ENCODE data around the gene AQP9. TPM values are rescaled to one million over a fixed set of nuclear protein-coding genes. Genes with fewer than 3 reads are reported as not detected.

Gene AQP9
- total RNA-seq, 4 donors from 2014 or later, result 2.1 to 119 (median 3.5) TPM

DNA sequence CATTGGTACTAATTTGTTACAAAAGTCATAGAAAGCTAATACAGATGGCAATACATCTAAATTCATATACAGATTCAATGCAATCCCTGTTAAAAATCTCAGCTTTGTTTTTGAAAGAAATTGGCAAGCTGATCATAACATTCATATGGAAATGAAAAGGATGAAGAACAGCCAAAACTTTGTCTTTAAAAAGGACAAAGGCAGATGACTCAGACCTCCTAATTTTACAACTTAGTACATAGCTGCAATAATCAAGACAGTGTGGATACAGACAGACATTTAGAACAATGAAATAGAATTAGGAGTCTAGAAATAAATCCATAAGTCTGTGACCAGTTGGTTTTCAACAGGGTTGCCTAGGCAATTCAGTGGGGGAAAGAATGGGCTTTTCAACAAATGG lies 63.3 kb downstream of the AQP9 start:
- TF ChIP-seq, protein P1, sequence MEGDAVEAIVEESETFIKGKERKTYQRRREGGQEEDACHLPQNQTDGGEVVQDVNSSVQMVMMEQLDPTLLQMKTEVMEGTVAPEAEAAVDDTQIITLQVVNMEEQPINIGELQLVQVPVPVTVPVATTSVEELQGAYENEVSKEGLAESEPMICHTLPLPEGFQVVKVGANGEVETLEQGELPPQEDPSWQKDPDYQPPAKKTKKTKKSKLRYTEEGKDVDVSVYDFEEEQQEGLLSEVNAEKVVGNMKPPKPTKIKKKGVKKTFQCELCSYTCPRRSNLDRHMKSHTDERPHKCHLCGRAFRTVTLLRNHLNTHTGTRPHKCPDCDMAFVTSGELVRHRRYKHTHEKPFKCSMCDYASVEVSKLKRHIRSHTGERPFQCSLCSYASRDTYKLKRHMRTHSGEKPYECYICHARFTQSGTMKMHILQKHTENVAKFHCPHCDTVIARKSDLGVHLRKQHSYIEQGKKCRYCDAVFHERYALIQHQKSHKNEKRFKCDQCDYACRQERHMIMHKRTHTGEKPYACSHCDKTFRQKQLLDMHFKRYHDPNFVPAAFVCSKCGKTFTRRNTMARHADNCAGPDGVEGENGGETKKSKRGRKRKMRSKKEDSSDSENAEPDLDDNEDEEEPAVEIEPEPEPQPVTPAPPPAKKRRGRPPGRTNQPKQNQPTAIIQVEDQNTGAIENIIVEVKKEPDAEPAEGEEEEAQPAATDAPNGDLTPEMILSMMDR (IDR thresholded peaks at IDR 0.05; ENCODE audit: low read depth), result no peak

DNA sequence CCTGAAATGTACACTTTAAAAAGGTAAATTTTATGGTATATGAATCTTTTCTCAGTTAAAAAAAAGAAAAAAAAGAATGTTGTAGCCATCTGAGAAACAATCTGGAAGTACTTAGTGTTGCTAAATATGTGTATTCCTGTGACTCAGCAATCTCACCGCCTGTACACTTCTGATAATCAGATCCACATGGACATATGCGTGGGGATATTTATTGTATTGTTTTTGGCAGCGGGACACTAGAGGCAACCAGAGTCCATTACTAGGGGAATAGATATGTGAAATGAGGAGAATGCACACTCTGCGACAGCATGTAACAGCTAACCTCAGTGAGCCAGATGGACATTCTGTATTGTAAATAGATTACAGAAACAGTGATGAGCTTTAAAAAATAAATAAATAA lies 65.4 kb downstream of the AQP9 start:
- TF ChIP-seq, protein P1 (IDR thresholded peaks at IDR 0.05; ENCODE audit: low read depth), result no peak

DNA sequence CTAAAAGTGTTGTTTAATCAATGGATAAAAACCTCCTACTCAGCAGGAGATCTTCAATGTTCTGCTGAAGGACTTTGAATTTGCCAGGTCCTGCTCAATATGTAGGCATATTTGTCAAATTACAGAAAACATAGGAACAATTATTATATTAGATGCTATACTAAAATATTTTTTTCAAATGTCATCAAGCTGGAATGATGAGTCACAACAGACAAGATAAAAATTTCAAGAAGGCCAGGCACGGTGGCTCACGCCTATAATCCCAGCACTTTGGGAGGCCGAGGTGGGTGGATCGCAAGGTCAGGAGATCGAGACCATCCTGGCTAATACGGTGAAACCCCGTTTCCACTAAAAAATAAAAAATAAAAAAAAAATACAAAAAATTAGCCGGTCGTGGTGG lies 68.0 kb downstream of the AQP9 start:
- TF ChIP-seq, protein P1 (IDR thresholded peaks at IDR 0.05; ENCODE audit: low read depth), result no peak

DNA sequence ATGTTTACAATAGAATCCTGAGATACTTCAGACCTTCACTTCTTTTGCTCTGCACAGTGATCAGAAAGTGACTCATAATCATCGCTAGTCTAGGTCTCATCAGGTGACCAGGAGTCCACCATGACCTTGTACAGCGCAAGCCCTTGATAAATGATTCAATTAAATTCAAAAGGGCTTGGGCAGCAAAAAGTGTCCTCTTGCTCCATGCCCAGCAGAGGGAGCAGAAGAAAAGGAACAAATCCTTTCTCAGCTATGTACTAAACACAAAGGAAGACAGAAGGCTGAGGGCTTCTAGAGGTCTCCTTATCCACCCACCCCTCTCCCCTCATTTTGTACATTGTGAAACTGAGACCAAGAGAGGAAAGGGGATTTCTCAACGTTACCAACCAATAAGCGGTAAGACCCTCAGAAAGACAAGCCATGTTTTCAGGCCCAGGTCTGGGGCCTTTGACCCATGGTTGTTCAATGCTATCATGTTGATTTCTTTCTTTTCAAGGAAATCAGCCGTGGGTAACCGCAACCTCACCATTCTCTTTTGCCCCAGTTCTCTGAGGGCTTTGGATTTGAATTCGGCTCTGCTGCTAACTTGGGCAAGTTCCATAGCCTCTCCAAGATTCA lies 74.8 kb downstream of the AQP9 start:
- TF ChIP-seq, protein P1 (IDR thresholded peaks at IDR 0.05; ENCODE audit: low read depth), result no peak

DNA sequence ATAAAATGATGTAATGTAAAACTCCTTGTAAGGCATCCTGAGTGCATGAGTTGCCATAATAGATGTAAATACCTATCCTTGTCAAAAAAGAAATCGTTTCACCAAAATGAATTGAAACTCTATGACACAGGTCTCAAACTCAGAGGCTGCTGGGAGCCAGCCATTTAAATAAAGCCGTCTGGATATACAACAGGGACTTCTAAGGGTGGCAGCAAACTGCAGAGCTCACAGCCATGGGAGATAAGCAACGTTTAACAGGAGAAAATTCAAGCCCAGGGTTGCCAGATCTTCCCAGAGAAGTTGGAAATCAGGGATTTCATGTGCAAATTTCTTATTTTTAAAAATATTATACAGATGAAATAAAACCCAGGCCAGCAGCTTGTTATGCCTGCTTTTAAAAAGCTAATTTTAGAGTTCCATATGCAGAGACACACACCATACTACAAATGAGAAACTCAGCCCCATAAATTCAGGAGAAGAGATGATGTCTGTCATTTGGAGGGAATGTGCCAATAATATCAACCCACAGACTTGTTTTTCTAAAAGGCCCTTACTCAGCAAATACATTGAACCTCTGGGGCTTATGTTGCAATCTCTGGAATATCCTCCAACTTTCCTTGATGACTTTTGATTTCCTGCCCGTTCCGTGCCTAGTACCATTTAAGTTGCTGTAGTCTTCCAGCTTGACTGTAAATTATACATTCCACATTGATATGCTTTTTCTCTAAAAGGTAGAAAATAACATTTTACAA lies 75.6 kb downstream of the AQP9 start:
- TF ChIP-seq, protein P1 (IDR thresholded peaks at IDR 0.05; ENCODE audit: low read depth), result no peak

DNA sequence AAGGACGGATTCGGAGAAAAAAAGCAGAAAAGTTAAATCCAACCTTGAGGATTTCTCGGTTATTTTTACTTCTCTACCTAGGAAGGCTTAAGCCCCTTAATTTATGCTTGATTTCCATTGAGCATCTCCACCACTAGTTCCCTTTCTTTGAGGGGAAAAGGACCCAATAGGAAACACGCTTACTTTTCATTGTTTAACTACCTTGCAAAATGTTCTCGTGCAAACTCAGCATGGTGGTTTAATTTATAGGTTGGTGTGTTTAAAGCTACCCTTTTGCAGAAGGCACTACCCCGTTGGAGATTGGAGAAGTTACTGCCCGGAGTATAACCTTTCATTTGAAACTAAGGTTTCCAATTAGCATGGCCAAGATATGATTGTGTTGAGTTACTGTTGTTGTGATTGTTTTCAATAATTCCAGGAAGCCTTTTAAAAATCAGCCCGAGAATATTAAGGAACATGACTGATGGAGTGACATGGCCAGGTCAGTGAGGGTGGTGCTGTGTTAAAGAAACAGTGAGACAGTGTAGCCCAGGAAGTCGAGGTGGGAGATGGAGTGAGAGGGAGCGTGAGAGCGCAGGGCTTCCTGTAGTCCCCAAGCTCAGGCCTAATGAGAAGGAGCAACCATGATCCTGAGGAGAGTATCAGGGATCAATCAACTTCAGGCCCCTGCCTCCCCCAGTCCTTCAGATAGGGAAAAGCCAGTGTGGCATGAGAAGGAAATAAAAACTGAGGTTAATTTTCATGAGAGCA lies 76.6 kb downstream of the AQP9 start:
- TF ChIP-seq, protein P1 (IDR thresholded peaks at IDR 0.05; ENCODE audit: low read depth), result no peak

DNA sequence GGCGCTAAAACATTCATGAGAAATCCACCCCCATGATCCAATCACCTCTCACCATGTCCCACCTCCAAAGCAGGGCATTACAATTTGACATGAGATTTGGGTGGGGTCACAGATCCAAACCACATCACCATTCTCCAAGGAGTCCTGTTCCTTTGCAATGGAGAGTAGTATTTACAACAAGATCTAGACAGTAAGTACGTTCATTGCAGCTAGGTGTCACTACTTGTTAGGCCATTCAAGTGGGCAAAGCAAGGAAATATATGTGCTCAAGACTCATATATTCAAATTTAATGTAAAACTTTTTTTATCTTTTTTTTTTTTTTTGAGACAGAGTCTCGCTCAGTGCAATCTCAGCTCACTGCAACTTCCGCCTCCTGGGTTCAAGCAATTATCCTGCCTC lies 79.3 kb downstream of the AQP9 start:
- TF ChIP-seq, protein P1 (IDR thresholded peaks at IDR 0.05; ENCODE audit: low read depth), result no peak
